H9 (cell line): ENCODE results near the gene RMC1. TPM values are rescaled to one million over a fixed set of nuclear protein-coding genes. Genes with fewer than 3 reads are reported as not detected.

Experiments used
- DNase-seq: peaks from one replicate; pipeline ENCODE4 v3.0.0-alpha.2; 2017
- H2AFZ ChIP-seq: one replicate; pipeline ENCODE4 v1.6.1; 2013; ENCODE audit warnings: mild to moderate bottlenecking, low read length, control low read depth, moderate library complexity
- H2AK5ac ChIP-seq: 2 replicates; pipeline ENCODE4 v1.6.1; 2013; ENCODE audit warnings: low read length, control low read depth, mixed read lengths; ENCODE audit not compliant: insufficient read length
- H2BK120ac ChIP-seq: one replicate; pipeline ENCODE4 v1.6.1; 2013; ENCODE audit warnings: low read depth, mild to moderate bottlenecking, low read length, control low read depth, inconsistent platforms; ENCODE audit not compliant: poor library complexity, severe bottlenecking
- H2BK12ac ChIP-seq: 2 replicates; pipeline ENCODE4 v1.6.1; 2013; ENCODE audit warnings: low read length, control low read depth, mixed read lengths, low read depth; ENCODE audit not compliant: insufficient read length
- H2BK15ac ChIP-seq: 2 replicates; pipeline ENCODE4 v1.6.1; 2013; ENCODE audit warnings: low read depth, low read length, control low read depth
- H2BK20ac ChIP-seq: one replicate; pipeline ENCODE4 v1.6.1; 2013; ENCODE audit warnings: low read depth, mild to moderate bottlenecking, low read length, control low read depth, inconsistent platforms; ENCODE audit not compliant: poor library complexity, severe bottlenecking
- H2BK5ac ChIP-seq: 2 replicates; pipeline ENCODE4 v1.6.1; 2013; ENCODE audit warnings: low read length, control low read depth, mixed read lengths; ENCODE audit not compliant: insufficient read length
- H3K14ac ChIP-seq: 2 replicates; pipeline ENCODE4 v1.6.1; 2013; ENCODE audit warnings: low read length, control low read depth; ENCODE audit not compliant: insufficient read depth
- H3K18ac ChIP-seq: 2 replicates; pipeline ENCODE4 v1.6.1; 2013; ENCODE audit warnings: low read depth, mild to moderate bottlenecking, mixed read lengths, low read length, control low read depth; ENCODE audit not compliant: insufficient read length
- H3K23ac ChIP-seq: 2 replicates; pipeline ENCODE4 v1.6.1; 2013; ENCODE audit warnings: low read length, control low read depth, mixed read lengths, low read depth; ENCODE audit not compliant: insufficient read length
- H3K23me2 ChIP-seq: 2 replicates; pipeline ENCODE4 v1.6.1; 2013; ENCODE audit warnings: low read depth, mild to moderate bottlenecking, mixed read lengths, low read length, control low read depth; ENCODE audit not compliant: insufficient read length, poor library complexity, severe bottlenecking
- H3K27ac ChIP-seq: 2 replicates; pipeline ENCODE4 v1.5.1; 2013; ENCODE audit warnings: low read length, control low read depth, mixed read lengths, low read depth; ENCODE audit not compliant: insufficient read length
- H3K27me3 ChIP-seq: 2 replicates; pipeline ENCODE4 v1.6.1; 2013; ENCODE audit warnings: low read length, control low read depth, inconsistent platforms; ENCODE audit not compliant: insufficient read depth
- H3K4ac ChIP-seq: 2 replicates; pipeline ENCODE4 v1.6.1; 2013; ENCODE audit warnings: low read depth, mild to moderate bottlenecking, control low read depth, inconsistent platforms, low read length, moderate library complexity
- H3K4me1 ChIP-seq: 2 replicates; pipeline ENCODE4 v1.6.1; 2013; ENCODE audit warnings: low read length, control low read depth, inconsistent platforms; ENCODE audit not compliant: insufficient read depth
- H3K4me2 ChIP-seq: 2 replicates; pipeline ENCODE4 v1.6.1; 2013; ENCODE audit warnings: low read length, control low read depth, mixed read lengths; ENCODE audit not compliant: insufficient read length, insufficient read depth
- H3K56ac ChIP-seq: 2 replicates; pipeline ENCODE4 v1.6.1; 2013; ENCODE audit warnings: low read depth, mild to moderate bottlenecking, mixed read lengths, low read length, control low read depth; ENCODE audit not compliant: insufficient read length
- H3K79me1 ChIP-seq: 2 replicates; pipeline ENCODE4 v1.6.1; 2013; ENCODE audit warnings: low read depth, mild to moderate bottlenecking, moderate library complexity, low read length, control low read depth, inconsistent platforms; ENCODE audit not compliant: insufficient read depth, poor library complexity, severe bottlenecking
- H3K79me2 ChIP-seq: 2 replicates; pipeline ENCODE4 v1.6.1; 2013; ENCODE audit warnings: low read length, control low read depth, inconsistent platforms; ENCODE audit not compliant: insufficient read depth
- H3K9ac ChIP-seq: 2 replicates; pipeline ENCODE4 v1.6.1; 2013; ENCODE audit warnings: low read length, control low read depth, mixed read lengths; ENCODE audit not compliant: insufficient read length; ENCODE audit errors: extremely low read depth
- H3K9me3 ChIP-seq: one replicate; pipeline ENCODE4 v1.6.1; 2013; ENCODE audit warnings: low read depth, low read length, inconsistent platforms; ENCODE audit not compliant: control insufficient read depth
- H3T11ph ChIP-seq: one replicate; pipeline ENCODE4 v1.6.1; 2013; ENCODE audit warnings: mild to moderate bottlenecking, low read length, control low read depth, inconsistent platforms
- H4K20me1 ChIP-seq: one replicate; pipeline ENCODE4 v1.6.1; 2013; ENCODE audit not compliant: control insufficient read depth, insufficient read length, insufficient read depth
- H4K5ac ChIP-seq: 2 replicates; pipeline ENCODE4 v1.6.1; 2013; ENCODE audit warnings: low read depth, mild to moderate bottlenecking, mixed read lengths, low read length, control low read depth; ENCODE audit not compliant: insufficient read length
- H4K8ac ChIP-seq: replicated peaks from 2 replicates; pipeline ENCODE4 v1.6.1; 2013; ENCODE audit warnings: low read length, control low read depth, mixed read lengths, low read depth; ENCODE audit not compliant: insufficient read length
- H4K91ac ChIP-seq: 2 replicates; pipeline ENCODE4 v1.6.1; 2013; ENCODE audit warnings: low read depth, mild to moderate bottlenecking, moderate library complexity, mixed read lengths, low read length, control low read depth; ENCODE audit not compliant: insufficient read length
- H3K27ac Mint-ChIP-seq, 3 experiments: 2 replicates in 2 of 3; 3 replicates in 1 of 3; pipeline ENCODE4 v1.8.0; 2020 to 2021; ENCODE audit warnings: mixed read lengths in 3 of 3, mild to moderate bottlenecking in 1 of 3, moderate library complexity in 1 of 3
- H3K27me3 Mint-ChIP-seq: 2 replicates; pipeline ENCODE4 v1.8.0; 2021; ENCODE audit warnings: low read depth, mild to moderate bottlenecking, moderate library complexity, mixed read lengths
- H3K36me3 Mint-ChIP-seq, 3 experiments: 2 replicates in 2 of 3; 3 replicates in 1 of 3; pipeline ENCODE4 v1.8.0; 2020 to 2021; ENCODE audit warnings: low read depth in 3 of 3, mixed read lengths in 3 of 3; ENCODE audit not compliant: insufficient read depth in 1 of 3
- H3K4me1 Mint-ChIP-seq, 2 experiments: 2 replicates each; pipeline ENCODE4 v1.8.0; 2020; ENCODE audit warnings: mixed read lengths in 2 of 2
- H3K4me3 Mint-ChIP-seq, 2 experiments: 2 replicates in 1 of 2; 3 replicates in 1 of 2; pipeline ENCODE4 v1.8.0; 2020 to 2021; ENCODE audit warnings: mild to moderate bottlenecking in 2 of 2, mixed read lengths in 2 of 2, moderate library complexity in 1 of 2
- H3K9me3 Mint-ChIP-seq, 2 experiments: 2 replicates in 1 of 2; 3 replicates in 1 of 2; pipeline ENCODE4 v1.8.0; 2020; ENCODE audit warnings: mild to moderate bottlenecking in 2 of 2, mixed read lengths in 2 of 2, moderate library complexity in 1 of 2
- WGBS: extraction: QIAGEN DNeasy Blood & Tissue Kit; methylation state at CpG from one replicate; pipeline ENCODE4 v1.1.7; 2013; ENCODE audit warnings: missing lambda C conversion rate, low lambda C conversion rate, mixed read lengths; ENCODE audit not compliant: insufficient read length; ENCODE audit errors: extremely low coverage; 5-methylcytosine and 5-hydroxymethylcytosine counted together
- total RNA-seq: library from RNA; stranded (reverse); gene quantifications from 2 replicates; pipeline ENCODE4 v1.2.1, GENCODE V29; 2021
- TF ChIP-seq, protein P1 (sequence below): fragments of 200-600 bp; sonication (generic); conservative IDR thresholded peaks from 3 replicates; pipeline ENCODE4 v1.8.0; 2021; ENCODE audit warnings: antibody characterized with exemption, mild to moderate bottlenecking

The RMC1 gene
- total RNA-seq, 1 experiment from 2014 or later: 21.3 TPM

DNA sequence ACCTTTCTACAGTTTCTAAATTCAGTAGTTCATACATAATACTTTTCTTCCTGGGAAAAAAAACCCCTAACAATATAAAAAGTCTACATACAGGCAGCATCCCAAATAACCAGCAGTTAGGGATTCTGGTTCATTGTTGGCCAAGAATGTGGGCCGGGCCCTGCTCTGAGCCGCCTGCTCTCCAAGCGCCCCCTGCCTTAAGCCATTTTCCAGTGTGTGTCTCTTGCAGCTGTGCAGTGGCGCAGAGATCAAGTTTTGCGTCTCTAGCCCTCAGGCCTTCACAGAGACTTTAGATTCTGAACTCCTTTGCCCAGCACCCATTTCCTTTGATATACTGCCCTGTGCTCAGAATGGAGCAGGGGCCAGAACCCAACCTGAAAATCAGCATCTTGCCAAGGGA is 32.9 kb downstream of the RMC1 start:
- H2BK15ac ChIP-seq: no peak overlapping the region
- no peaks in the 10 kb centered on the region for H4K20me1 ChIP-seq
- H3K4me2 ChIP-seq: no peak overlapping the region
- H3K4me3 Mint-ChIP-seq: no peak overlapping the region
- no peak overlapping the region for H2BK20ac ChIP-seq
- H3K27me3 Mint-ChIP-seq: no peaks in the 10 kb centered on the region
- no peak overlapping the region for H3K23ac ChIP-seq
- H4K8ac ChIP-seq: no peak overlapping the region
- no peaks in the 10 kb centered on the region for H3K9me3 ChIP-seq
- H2AK5ac ChIP-seq: no peak overlapping the region
- no peak for DNase-seq
- H3K4me1 Mint-ChIP-seq: no peaks in the 10 kb centered on the region
- H4K91ac ChIP-seq: no peak overlapping the region
- no peak overlapping the region for H2BK5ac ChIP-seq
- H2AFZ ChIP-seq: no peak overlapping the region
- no peaks in the 10 kb centered on the region for H3K4me1 ChIP-seq
- no peak overlapping the region for H2BK120ac ChIP-seq
- H3K14ac ChIP-seq: no peak overlapping the region
- H3K79me2 ChIP-seq: no peaks in the 10 kb centered on the region
- no peak overlapping the region for H3K56ac ChIP-seq
- TF ChIP-seq, protein P1, sequence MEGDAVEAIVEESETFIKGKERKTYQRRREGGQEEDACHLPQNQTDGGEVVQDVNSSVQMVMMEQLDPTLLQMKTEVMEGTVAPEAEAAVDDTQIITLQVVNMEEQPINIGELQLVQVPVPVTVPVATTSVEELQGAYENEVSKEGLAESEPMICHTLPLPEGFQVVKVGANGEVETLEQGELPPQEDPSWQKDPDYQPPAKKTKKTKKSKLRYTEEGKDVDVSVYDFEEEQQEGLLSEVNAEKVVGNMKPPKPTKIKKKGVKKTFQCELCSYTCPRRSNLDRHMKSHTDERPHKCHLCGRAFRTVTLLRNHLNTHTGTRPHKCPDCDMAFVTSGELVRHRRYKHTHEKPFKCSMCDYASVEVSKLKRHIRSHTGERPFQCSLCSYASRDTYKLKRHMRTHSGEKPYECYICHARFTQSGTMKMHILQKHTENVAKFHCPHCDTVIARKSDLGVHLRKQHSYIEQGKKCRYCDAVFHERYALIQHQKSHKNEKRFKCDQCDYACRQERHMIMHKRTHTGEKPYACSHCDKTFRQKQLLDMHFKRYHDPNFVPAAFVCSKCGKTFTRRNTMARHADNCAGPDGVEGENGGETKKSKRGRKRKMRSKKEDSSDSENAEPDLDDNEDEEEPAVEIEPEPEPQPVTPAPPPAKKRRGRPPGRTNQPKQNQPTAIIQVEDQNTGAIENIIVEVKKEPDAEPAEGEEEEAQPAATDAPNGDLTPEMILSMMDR: no peak; the same call in 2 of the 3 replicates
- H3K27ac ChIP-seq: no peak overlapping the region
- H4K5ac ChIP-seq: no peak overlapping the region
- H3K23me2 ChIP-seq: no peaks in the 10 kb centered on the region
- no peak overlapping the region for H2BK12ac ChIP-seq
- H3K4ac ChIP-seq: no peak overlapping the region
- WGBS: no CpG with 5 or more reads among the region's 5 CpGs
- no peak overlapping the region for H3K9ac ChIP-seq
- H3K27me3 ChIP-seq: no peaks in the 10 kb centered on the region
- peaks cover 35 to 97% (median 88%) of the 10 kb centered on the region in 3 experiments; a peak in 6 of 7 replicates for H3K36me3 Mint-ChIP-seq
- no peaks in the 10 kb centered on the region for H3K79me1 ChIP-seq
- 0 out of 7 replicates have a peak overlapping the region, but pooled peaks of 1 of the 3 experiments have one; percentile 44 for H3K27ac Mint-ChIP-seq
- H3K18ac ChIP-seq: no peak overlapping the region
- H3T11ph ChIP-seq: no peak overlapping the region
- no peaks in the 10 kb centered on the region for H3K9me3 Mint-ChIP-seq
